Mucosa of rectum (tissue), 2 donors: Measurements from ENCODE around the gene RTN4IP1.
"Not testable (repeated sequence)": the region's sequence is repeated elsewhere in the genome, so short reads cannot be mapped to it uniquely, and the experiment has no call there.

Experiments used
- H3K27ac ChIP-seq, 2 donors: one replicate each; pipeline ENCODE4 v1.7.0; 2013; ENCODE audit warnings: inconsistent platforms in 2 of 2, low read depth in 2 of 2, low read length in 2 of 2
- H3K27me3 ChIP-seq, 2 donors: one replicate each; pipeline ENCODE4 v1.7.0; 2013; ENCODE audit warnings: low read length in 2 of 2; ENCODE audit not compliant: control insufficient read depth in 2 of 2, insufficient read depth in 2 of 2
- H3K36me3 ChIP-seq, 2 donors: one replicate each; pipeline ENCODE4 v1.7.0; 2013; ENCODE audit warnings: low read length in 2 of 2; ENCODE audit not compliant: control insufficient read depth in 2 of 2, insufficient read depth in 2 of 2
- H3K4me1 ChIP-seq, 2 donors: one replicate each; pipeline ENCODE4 v1.7.0; 2013; ENCODE audit warnings: low read length in 2 of 2, mild to moderate bottlenecking in 1 of 2; ENCODE audit not compliant: control insufficient read depth in 2 of 2, insufficient read depth in 2 of 2
- H3K4me3 ChIP-seq, 2 donors: one replicate each; pipeline ENCODE4 v1.7.0; 2013; ENCODE audit warnings: low read length in 2 of 2
- H3K9ac ChIP-seq, 2 donors: one replicate each; pipeline ENCODE4 v1.7.0; 2013; ENCODE audit warnings: low read length in 2 of 2, low read depth in 1 of 2, mild to moderate bottlenecking in 1 of 2
- H3K9me3 ChIP-seq, 2 donors: one replicate each; pipeline ENCODE4 v1.7.0; 2013; ENCODE audit warnings: low read length in 2 of 2; ENCODE audit not compliant: control insufficient read depth in 2 of 2
- donor health status: healthy.
- donor health status: Normal muscosa, but diverticular disease.

Gene RTN4IP1

DNA sequence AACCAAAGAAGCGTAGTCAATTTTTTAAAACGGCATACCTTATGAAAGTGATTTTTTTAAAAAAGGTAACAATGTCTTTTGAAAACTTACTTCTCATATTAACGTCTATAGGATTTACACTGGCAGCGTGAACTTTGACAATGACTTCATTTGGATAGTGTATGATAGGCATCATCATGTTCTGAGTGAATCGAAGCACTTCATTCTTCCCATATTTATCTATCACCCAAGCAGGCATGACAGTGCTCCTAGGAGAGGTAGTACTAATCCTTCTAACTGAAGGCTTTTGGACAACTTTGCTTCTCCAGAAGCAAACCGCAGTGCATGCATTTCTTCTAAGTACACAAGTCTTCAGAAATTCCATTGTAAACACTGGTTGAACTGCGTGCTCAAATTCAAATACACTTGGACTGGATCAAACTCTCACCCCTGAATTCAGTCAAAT is 618 bp downstream of the RTN4IP1 start:
- Histone ChIP-seq H3K4me1 (peaks cover 5 to 13% of the 10 kb centered on the region in 2 donors), H3K36me3 (no peaks in the 10 kb centered on the region), H3K27me3 (no peaks in the 10 kb centered on the region), H3K9ac (peak overlapping the region; percentile 66 to 91), H3K27ac (peak overlapping the region; percentile 79 to 83), H3K9me3 (no peaks in the 10 kb centered on the region), H3K4me3 (peak overlapping the region; percentile 98 to 100)

DNA sequence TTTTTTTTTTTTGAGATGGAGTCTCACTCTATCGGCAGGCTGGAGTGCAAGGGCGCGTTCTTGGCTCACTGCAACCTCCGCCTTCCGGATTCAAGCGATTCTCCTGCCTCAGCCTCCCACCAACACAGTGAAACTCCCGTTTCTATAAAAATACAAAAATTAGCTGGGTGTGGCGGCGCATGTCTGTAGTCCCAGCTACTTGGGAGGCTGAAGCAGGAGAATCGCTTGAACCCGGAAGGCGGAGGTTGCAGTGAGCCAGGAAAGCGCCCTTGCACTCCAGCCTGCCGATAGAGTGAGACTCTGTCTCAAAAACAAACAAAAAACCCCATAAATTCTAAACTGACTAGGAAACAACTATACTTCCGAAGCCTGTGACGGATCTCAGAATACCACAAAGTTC is 1.5 kb downstream of the RTN4IP1 start:
- not testable (repeated sequence) for H3K27me3 ChIP-seq, H3K9me3 ChIP-seq, H3K36me3 ChIP-seq, H3K9ac ChIP-seq
- Histone ChIP-seq H3K27ac (peak overlapping the region in 1 of 2 donors; percentile 83), H3K4me1 (peaks cover 5 to 13% of the 10 kb centered on the region in 2 donors), H3K4me3 (peak overlapping the region in 1 of 2 donors; percentile 100)

DNA sequence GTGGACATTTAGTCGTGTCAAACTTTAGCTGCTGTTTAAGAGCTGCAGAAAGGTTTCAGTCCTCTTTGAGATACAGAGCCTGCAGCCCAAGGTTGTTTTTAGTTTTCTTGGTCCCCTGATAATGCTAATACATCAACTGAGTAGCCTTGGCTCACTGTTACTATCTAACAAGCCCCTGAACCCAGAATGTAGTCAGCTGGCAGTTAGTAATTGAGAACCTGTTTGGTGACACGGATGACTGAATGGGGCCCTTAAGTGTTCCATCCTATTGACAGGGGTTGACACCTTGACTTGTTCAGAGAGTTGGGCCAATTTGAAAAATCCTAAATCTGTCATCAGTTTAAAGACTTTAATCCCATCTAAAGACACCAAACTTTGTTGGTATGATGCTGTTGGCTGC is 2.8 kb downstream of the RTN4IP1 start:
- Histone ChIP-seq H3K4me3 (no peak overlapping the region), H3K9me3 (no peaks in the 10 kb centered on the region), H3K27ac (no peak overlapping the region), H3K36me3 (peaks cover 4 to 5% of the 10 kb centered on the region in 2 donors), H3K4me1 (peaks cover 5 to 13% of the 10 kb centered on the region in 2 donors), H3K27me3 (no peaks in the 10 kb centered on the region), H3K9ac (no peak overlapping the region)

DNA sequence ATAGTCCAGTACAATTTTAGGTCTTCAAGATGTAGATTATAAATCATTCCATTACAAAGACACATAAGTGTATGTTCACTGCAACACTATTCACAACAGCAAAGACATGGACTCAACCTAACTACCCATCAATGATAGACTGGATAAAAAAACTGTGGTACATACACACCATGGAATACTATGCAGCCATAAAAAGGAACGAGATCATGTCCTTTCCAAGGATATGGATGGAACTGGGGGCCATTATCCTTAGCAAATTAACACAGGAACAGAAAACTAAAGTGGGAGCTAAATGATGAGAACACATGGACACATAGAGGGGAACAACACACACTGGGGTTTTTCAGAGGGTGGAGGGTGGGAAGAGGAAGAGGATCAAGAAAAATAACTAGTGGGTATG is 6.3 kb downstream of the RTN4IP1 start:
- peaks cover 4 to 5% of the 10 kb centered on the region in 2 donors for H3K36me3 ChIP-seq
- H3K27me3 ChIP-seq = no peaks in the 10 kb centered on the region
- no peaks in the 10 kb centered on the region for H3K4me1 ChIP-seq
- no peak overlapping the region for H3K27ac ChIP-seq
- no peaks in the 10 kb centered on the region for H3K9me3 ChIP-seq
- H3K9ac ChIP-seq = no peak overlapping the region
- no peak overlapping the region for H3K4me3 ChIP-seq

- peaks cover 4 to 5% of the 10 kb centered on the region in 2 donors for H3K36me3 ChIP-seq
- no peak overlapping the region for H3K9ac ChIP-seq
- no peaks in the 10 kb centered on the region for H3K4me1 ChIP-seq
- no peaks in the 10 kb centered on the region for H3K9me3 ChIP-seq
- no peak overlapping the region for H3K4me3 ChIP-seq
- H3K27ac ChIP-seq = no peak overlapping the region
- H3K27me3 ChIP-seq = no peaks in the 10 kb centered on the region
Measured at GRCh38 chr6:106622412-106622811, 6.9 kb downstream of the RTN4IP1 start.

DNA sequence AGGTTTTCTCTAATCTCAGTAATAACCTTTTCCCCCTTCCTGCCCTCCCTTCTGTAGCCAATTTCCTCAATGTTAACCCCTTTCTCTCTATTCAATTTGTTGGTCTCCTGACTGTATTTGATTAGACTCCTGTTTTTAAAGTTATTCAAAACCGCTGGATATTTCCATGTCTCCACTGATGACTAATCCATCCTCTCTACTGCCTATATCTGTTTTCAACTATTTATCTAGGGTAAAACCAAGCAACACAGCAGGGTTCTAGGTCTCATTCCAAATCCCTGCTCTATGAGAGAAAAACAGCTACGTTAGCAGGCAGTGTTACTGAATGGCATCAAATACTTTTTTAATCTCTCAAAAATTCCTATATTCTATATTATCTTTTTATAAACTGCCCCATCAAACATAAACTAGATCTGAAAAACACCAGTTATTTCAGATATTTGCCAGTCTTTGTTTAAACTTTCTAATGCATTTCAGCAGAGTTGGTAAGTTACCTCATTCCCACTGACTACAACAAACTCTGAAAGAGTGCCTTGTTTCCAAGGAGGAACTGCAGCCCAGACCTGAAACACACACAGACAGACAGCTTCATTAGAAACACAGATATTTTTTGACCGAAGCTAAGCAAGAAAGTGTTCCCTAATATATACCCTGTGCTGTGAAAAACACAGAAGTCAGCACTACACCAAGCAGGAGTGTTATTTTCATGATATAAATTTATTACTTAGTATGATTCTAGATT is 8.2 kb downstream of the RTN4IP1 start:
- Histone ChIP-seq H3K4me1 (no peaks in the 10 kb centered on the region), H3K27me3 (no peaks in the 10 kb centered on the region), H3K9ac (no peak overlapping the region), H3K4me3 (no peak overlapping the region), H3K36me3 (peaks cover 4 to 5% of the 10 kb centered on the region in 2 donors), H3K9me3 (no peaks in the 10 kb centered on the region), H3K27ac (no peak overlapping the region)

GRCh38 chr6:106619223-106619622 is 10.1 kb downstream of the RTN4IP1 start:
- no peaks in the 10 kb centered on the region for H3K27me3 ChIP-seq
- H3K27ac ChIP-seq = no peak overlapping the region
- H3K9ac ChIP-seq = no peak overlapping the region
- no peaks in the 10 kb centered on the region for H3K9me3 ChIP-seq
- peaks cover 4 to 5% of the 10 kb centered on the region in 2 donors for H3K36me3 ChIP-seq
- no peaks in the 10 kb centered on the region for H3K4me1 ChIP-seq
- H3K4me3 ChIP-seq = no peak overlapping the region

DNA sequence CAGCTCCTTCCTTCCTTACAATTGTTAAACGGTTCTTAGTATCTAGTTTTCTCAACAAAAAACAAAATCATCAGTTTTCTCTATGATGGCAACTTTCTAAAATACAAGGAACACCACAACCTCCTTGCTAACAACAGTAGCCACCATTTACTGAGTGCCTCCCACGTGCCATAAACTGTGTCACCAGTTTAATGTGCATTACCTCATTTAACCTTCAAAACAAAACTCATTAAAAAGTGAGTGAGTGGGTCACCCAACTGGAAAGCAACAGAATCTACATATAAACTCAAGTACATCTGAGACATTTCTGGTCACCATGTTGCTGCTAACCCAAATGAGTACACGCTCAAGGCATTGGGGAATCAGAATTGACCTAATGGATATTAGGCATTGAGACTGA is 11.0 kb downstream of the RTN4IP1 start:
- no peak overlapping the region for H3K4me3 ChIP-seq

DNA sequence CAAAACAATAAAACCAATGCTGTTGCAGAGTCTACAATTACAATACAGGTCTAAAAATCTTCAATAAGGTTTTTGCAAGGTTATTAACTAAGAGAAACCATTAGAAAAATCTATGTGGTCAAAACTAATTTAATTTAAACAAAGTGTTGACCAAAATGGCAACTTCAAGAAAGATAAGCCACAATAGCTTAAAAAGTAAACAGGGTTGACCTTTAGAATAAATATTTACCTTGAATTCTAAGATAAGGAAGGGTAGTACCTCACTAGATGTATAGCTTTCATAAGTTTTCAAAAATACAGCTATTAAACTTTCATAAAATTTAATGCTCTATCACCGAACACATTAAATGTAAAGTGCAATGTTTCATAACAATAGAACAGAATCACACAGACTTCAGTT is 11.4 kb downstream of the RTN4IP1 start:
- Histone ChIP-seq H3K9ac (no peak overlapping the region), H3K27me3 (no peaks in the 10 kb centered on the region), H3K9me3 (no peaks in the 10 kb centered on the region), H3K4me1 (no peaks in the 10 kb centered on the region), H3K4me3 (no peak overlapping the region), H3K36me3 (peaks cover 4 to 5% of the 10 kb centered on the region in 2 donors), H3K27ac (no peak overlapping the region)

More for the DNA sequence above, 11.0 kb downstream of the RTN4IP1 start:
- no peak overlapping the region for H3K27ac ChIP-seq
- peaks cover 4 to 5% of the 10 kb centered on the region in 2 donors for H3K36me3 ChIP-seq
- no peak overlapping the region for H3K9ac ChIP-seq
- no peaks in the 10 kb centered on the region for H3K9me3 ChIP-seq
- no peaks in the 10 kb centered on the region for H3K27me3 ChIP-seq
- no peaks in the 10 kb centered on the region for H3K4me1 ChIP-seq

- Histone ChIP-seq H3K9me3 (no peaks in the 10 kb centered on the region), H3K4me3 (no peak overlapping the region), H3K9ac (no peak overlapping the region), H3K27ac (no peak overlapping the region), H3K36me3 (peaks cover under 1% of the 10 kb centered on the region in 2 donors), H3K4me1 (no peaks in the 10 kb centered on the region), H3K27me3 (no peaks in the 10 kb centered on the region)
Measured at GRCh38 chr6:106617302-106617701, 12.0 kb downstream of the RTN4IP1 start.
